Mesenchymal stem cell (in vitro differentiated cells and primary cell): ENCODE measurements around the gene NXPH4.

Source experiments
- DNase-seq: peaks from one replicate; pipeline ENCODE4 v3.0.0-alpha.2; 2013
- H2AFZ ChIP-seq: one replicate; pipeline ENCODE4 v1.6.1; 2013; ENCODE audit warnings: low read depth, mild to moderate bottlenecking, control low read depth, inconsistent platforms, low read length, moderate library complexity
- H2AK5ac ChIP-seq: 2 replicates; pipeline ENCODE4 v1.6.1; 2013; ENCODE audit warnings: low read length, moderate library complexity, mild to moderate bottlenecking, inconsistent platforms; ENCODE audit not compliant: severe bottlenecking
- H2BK120ac ChIP-seq: one replicate; pipeline ENCODE4 v1.6.1; 2013; ENCODE audit warnings: low read depth, mild to moderate bottlenecking, inconsistent platforms, low read length, moderate library complexity
- H2BK12ac ChIP-seq, 2 experiments: one replicate each; pipeline ENCODE4 v1.6.1; 2013; ENCODE audit warnings: inconsistent platforms in 2 of 2, low read length in 2 of 2, mild to moderate bottlenecking in 2 of 2, moderate library complexity in 2 of 2, control low read depth in 1 of 2
- H2BK15ac ChIP-seq: one replicate; pipeline ENCODE4 v1.6.1; 2013; ENCODE audit warnings: mild to moderate bottlenecking, low read depth, inconsistent platforms; ENCODE audit not compliant: poor library complexity, severe bottlenecking
- H2BK5ac ChIP-seq: 2 replicates; pipeline ENCODE4 v1.6.1; 2013; ENCODE audit warnings: low read depth, mild to moderate bottlenecking, low read length, control low read depth, inconsistent platforms; ENCODE audit not compliant: poor library complexity, severe bottlenecking
- H3K14ac ChIP-seq, 2 experiments: one replicate each; pipeline ENCODE4 v1.6.1; 2013; ENCODE audit warnings: inconsistent platforms in 2 of 2, low read length in 2 of 2, control low read depth in 1 of 2, mild to moderate bottlenecking in 1 of 2, moderate library complexity in 1 of 2
- H3K18ac ChIP-seq, 2 experiments: one replicate each; pipeline ENCODE4 v1.6.1; 2013; ENCODE audit warnings: inconsistent platforms in 2 of 2, low read length in 2 of 2, control low read depth in 1 of 2, low read depth in 1 of 2, mild to moderate bottlenecking in 1 of 2
- H3K23ac ChIP-seq, 2 experiments: one replicate each; pipeline ENCODE4 v1.6.1; 2013; ENCODE audit warnings: inconsistent platforms in 2 of 2, low read length in 2 of 2, mild to moderate bottlenecking in 2 of 2, moderate library complexity in 2 of 2, control low read depth in 1 of 2
- H3K27ac ChIP-seq: 2 replicates; pipeline ENCODE4 v1.5.1; 2013; ENCODE audit warnings: mild to moderate bottlenecking, moderate library complexity, low read length, control low read depth, inconsistent platforms; ENCODE audit not compliant: poor library complexity, severe bottlenecking
- H3K27me3 ChIP-seq, 2 experiments: 2 replicates each; pipeline versions ENCODE4 v1.6.1 to v1.7.0; 2013; ENCODE audit warnings: low read length in 2 of 2, mild to moderate bottlenecking in 2 of 2, moderate library complexity in 2 of 2, control low read depth in 1 of 2, inconsistent platforms in 1 of 2; ENCODE audit not compliant: control insufficient read depth in 1 of 2, insufficient read depth in 1 of 2
- H3K36me3 ChIP-seq, 2 experiments: 2 replicates each; pipeline versions ENCODE4 v1.6.1 to v1.7.0; 2013; ENCODE audit warnings: low read length in 2 of 2, control low read depth in 1 of 2, inconsistent platforms in 1 of 2, low read depth in 1 of 2, mild to moderate bottlenecking in 1 of 2; ENCODE audit not compliant: insufficient read depth in 2 of 2, control insufficient read depth in 1 of 2
- H3K4ac ChIP-seq, 2 experiments: one replicate each; pipeline ENCODE4 v1.6.1; 2013; ENCODE audit warnings: inconsistent platforms in 2 of 2, low read length in 2 of 2, mild to moderate bottlenecking in 2 of 2, moderate library complexity in 2 of 2, control low read depth in 1 of 2, low read depth in 1 of 2
- H3K4me1 ChIP-seq: 2 replicates; pipeline ENCODE4 v1.6.1; 2013; ENCODE audit warnings: low read depth, low read length, control low read depth; ENCODE audit not compliant: control insufficient read depth, insufficient read depth
- H3K4me2 ChIP-seq: 2 replicates; pipeline ENCODE4 v1.6.1; 2013; ENCODE audit warnings: low read length, mild to moderate bottlenecking, inconsistent platforms; ENCODE audit not compliant: poor library complexity, severe bottlenecking
- H3K4me3 ChIP-seq, 2 experiments: 2 replicates each; pipeline versions ENCODE4 v1.5.1 to v1.7.0; 2013; ENCODE audit warnings: low read length in 2 of 2, mild to moderate bottlenecking in 2 of 2, control low read depth in 1 of 2, low read depth in 1 of 2; ENCODE audit not compliant: insufficient read depth in 1 of 2
- H3K79me1 ChIP-seq: replicated peaks from 2 replicates; pipeline ENCODE4 v1.6.1; 2013; ENCODE audit warnings: mild to moderate bottlenecking, control low read depth, low read length, inconsistent platforms; ENCODE audit not compliant: poor library complexity, severe bottlenecking
- H3K9ac ChIP-seq: 2 replicates; pipeline ENCODE4 v1.7.0; 2013; ENCODE audit warnings: mild to moderate bottlenecking, low read length, moderate library complexity
- H3K9me3 ChIP-seq: 2 replicates; pipeline ENCODE4 v1.7.0; 2013; ENCODE audit warnings: mild to moderate bottlenecking, low read length; ENCODE audit not compliant: control insufficient read depth
- H4K8ac ChIP-seq: one replicate; pipeline ENCODE4 v1.6.1; 2013; ENCODE audit warnings: inconsistent platforms, mild to moderate bottlenecking, low read length, moderate library complexity
- H4K91ac ChIP-seq: one replicate; pipeline ENCODE4 v1.6.1; 2013; ENCODE audit warnings: mild to moderate bottlenecking, low read length, inconsistent platforms
- WGBS: methylation state at CpG from one replicate; pipeline ENCODE4 v1.1.7; 2013; ENCODE audit warnings: mixed read lengths; 5-methylcytosine and 5-hydroxymethylcytosine counted together

The NXPH4 gene

GRCh38 chr12:57233357-57234232, 17.0 kb downstream of the NXPH4 start:
- Histone ChIP-seq H3K36me3 (peaks cover 42 to 54% of the 10 kb centered on the region in 2 experiments), H3K4me2 (no peak overlapping the region), H2AK5ac (no peak overlapping the region), H3K4me3 (no peak overlapping the region), H4K8ac (no peak overlapping the region), H2BK15ac (no peak overlapping the region), H3K4me1 (peaks cover 31% of the 10 kb centered on the region), H3K4ac (no peak overlapping the region), H3K27me3 (peaks cover 11 to 29% of the 10 kb centered on the region in 2 experiments), H3K79me1 (peaks cover 23% of the 10 kb centered on the region), H2BK12ac (no peak overlapping the region), H3K14ac (peak overlapping the region in 1 of 2 experiments; percentile 21), H3K9ac (no peak overlapping the region), H2BK120ac (no peak overlapping the region), H3K27ac (no peak overlapping the region), H3K23ac (peak overlapping the region in 1 of 2 experiments; percentile 53), H2BK5ac (no peak overlapping the region), H3K9me3 (no peaks in the 10 kb centered on the region), H3K18ac (no peak overlapping the region), H4K91ac (no peak overlapping the region), H2AFZ (no peak overlapping the region)
- DNase-seq = peak; percentile 74
- 96% methylated on average over 15 of the region's 15 CpGs for whole genome bisulfite sequencing

DNA sequence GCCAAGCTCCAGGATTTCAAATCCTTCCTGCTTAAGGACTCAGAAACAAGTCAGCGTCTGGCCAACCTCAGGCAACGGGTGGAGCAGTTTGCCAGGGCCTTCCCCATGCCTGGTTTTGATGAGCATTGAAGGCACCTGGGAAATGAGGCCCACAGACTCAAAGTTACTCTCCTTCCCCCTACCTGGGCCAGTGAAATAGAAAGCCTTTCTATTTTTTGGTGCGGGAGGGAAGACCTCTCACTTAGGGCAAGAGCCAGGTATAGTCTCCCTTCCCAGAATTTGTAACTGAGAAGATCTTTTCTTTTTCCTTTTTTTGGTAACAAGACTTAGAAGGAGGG, 17.6 kb downstream of the NXPH4 start:
- 77% methylated on average over 2 of the region's 3 CpGs for WGBS
- H3K4me2 ChIP-seq = no peak overlapping the region

GRCh38 chr12:57234571-57235016, 18.0 kb downstream of the NXPH4 start:
- Histone ChIP-seq H3K14ac (no peak overlapping the region), H3K4me2 (no peak overlapping the region), H3K79me1 (peaks cover 23% of the 10 kb centered on the region), H2BK12ac (peak overlapping the region in 1 of 2 experiments; percentile 23), H3K4ac (no peak overlapping the region), H3K4me3 (no peak overlapping the region), H3K4me1 (peaks cover 38% of the 10 kb centered on the region), H2BK120ac (no peak overlapping the region), H2AK5ac (no peak overlapping the region), H3K36me3 (peaks cover 42 to 54% of the 10 kb centered on the region in 2 experiments), H4K91ac (no peak overlapping the region), H4K8ac (no peak overlapping the region), H3K27me3 (peaks cover 11 to 36% of the 10 kb centered on the region in 2 experiments), H3K27ac (no peak overlapping the region), H2AFZ (no peak overlapping the region), H2BK5ac (no peak overlapping the region), H3K18ac (peak overlapping the region in 1 of 2 experiments; percentile 61), H3K23ac (no peak overlapping the region), H3K9ac (peak overlapping the region; percentile 38), H3K9me3 (no peaks in the 10 kb centered on the region), H2BK15ac (no peak overlapping the region)
- DNase-seq = no peak
- WGBS = 92% methylated on average over 10 of the region's 10 CpGs

More for the DNA sequence above, 17.6 kb downstream of the NXPH4 start:
- Histone ChIP-seq H3K4me1 (peaks cover 35% of the 10 kb centered on the region), H3K79me1 (peaks cover 23% of the 10 kb centered on the region), H3K4me3 (no peak overlapping the region), H3K9ac (peak overlapping the region; percentile 38), H3K4ac (no peak overlapping the region), H2BK120ac (no peak overlapping the region), H3K23ac (no peak overlapping the region), H3K36me3 (peaks cover 42 to 54% of the 10 kb centered on the region in 2 experiments), H4K8ac (no peak overlapping the region), H3K9me3 (no peaks in the 10 kb centered on the region), H3K14ac (no peak overlapping the region), H3K27me3 (peaks cover 11 to 32% of the 10 kb centered on the region in 2 experiments), H2AFZ (no peak overlapping the region), H2BK15ac (no peak overlapping the region), H2BK12ac (no peak overlapping the region), H3K27ac (no peak overlapping the region), H4K91ac (no peak overlapping the region), H2AK5ac (no peak overlapping the region), H3K18ac (no peak overlapping the region), H2BK5ac (no peak overlapping the region)
- no peak for DNase-seq

DNA sequence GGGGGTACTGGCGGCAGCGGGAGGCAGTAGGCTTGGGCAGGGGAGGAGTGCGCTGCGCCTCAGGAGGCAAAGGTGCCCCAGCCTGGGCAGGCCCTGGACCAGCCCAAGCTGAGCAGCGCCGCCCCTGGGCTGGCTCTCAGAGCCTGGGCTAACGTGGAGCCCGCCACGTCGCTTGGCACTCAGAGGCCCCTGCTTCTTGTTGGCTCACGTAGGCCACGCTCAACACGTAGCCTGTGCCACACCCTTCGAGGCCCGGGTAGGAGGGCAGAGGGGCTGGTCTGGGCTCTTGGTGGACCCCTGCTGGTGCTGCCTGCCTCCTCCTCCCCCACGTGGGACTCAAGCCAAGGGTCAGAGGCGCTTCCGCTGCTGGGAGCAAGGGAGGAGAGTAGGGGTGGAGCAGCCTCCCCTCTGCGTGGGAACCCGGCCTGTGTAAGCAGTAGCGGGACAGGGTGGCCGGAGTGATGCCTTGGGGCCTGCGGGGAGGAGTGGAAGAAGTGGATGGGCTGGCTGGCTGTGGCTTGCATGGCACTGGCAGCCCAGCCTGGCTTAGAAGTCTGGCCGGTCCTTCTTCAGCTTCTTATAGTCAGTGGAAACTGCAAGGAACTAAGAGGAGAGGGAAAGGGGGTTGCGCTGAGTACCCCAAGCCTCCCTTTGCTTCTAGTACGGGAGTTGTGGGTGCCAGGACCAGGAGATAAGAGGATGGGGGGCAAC, 18.6 kb downstream of the NXPH4 start:
- Histone ChIP-seq H2AFZ (no peak overlapping the region), H3K9me3 (no peaks in the 10 kb centered on the region), H3K9ac (peak overlapping the region; percentile 7), H3K4me1 (peaks cover 41% of the 10 kb centered on the region), H3K79me1 (peaks cover 23% of the 10 kb centered on the region), H3K18ac (peak overlapping the region in 1 of 2 experiments; percentile 61), H3K4me3 (no peak overlapping the region), H4K91ac (peak overlapping the region; percentile 56), H2BK12ac (peak overlapping the region in 1 of 2 experiments; percentile 55), H2AK5ac (no peak overlapping the region), H3K23ac (peak overlapping the region in 1 of 2 experiments; percentile 14), H3K27ac (no peak overlapping the region), H3K27me3 (peaks cover 11 to 42% of the 10 kb centered on the region in 2 experiments), H3K14ac (peak overlapping the region in 1 of 2 experiments; percentile 44), H3K4ac (no peak overlapping the region), H3K36me3 (peaks cover 42 to 54% of the 10 kb centered on the region in 2 experiments), H4K8ac (peak overlapping the region; percentile 2), H2BK5ac (no peak overlapping the region), H2BK15ac (no peak overlapping the region), H2BK120ac (no peak overlapping the region), H3K4me2 (no peak overlapping the region)
- WGBS = 63% methylated on average over 26 of the region's 26 CpGs
- peak; percentile 61 for DNase-seq
